ENCODE results near the gene SREBF1.
A peak's percentile ranks its signal among the peaks of the same experiment; 100 is the strongest.

SREBF1 gene

DNA sequence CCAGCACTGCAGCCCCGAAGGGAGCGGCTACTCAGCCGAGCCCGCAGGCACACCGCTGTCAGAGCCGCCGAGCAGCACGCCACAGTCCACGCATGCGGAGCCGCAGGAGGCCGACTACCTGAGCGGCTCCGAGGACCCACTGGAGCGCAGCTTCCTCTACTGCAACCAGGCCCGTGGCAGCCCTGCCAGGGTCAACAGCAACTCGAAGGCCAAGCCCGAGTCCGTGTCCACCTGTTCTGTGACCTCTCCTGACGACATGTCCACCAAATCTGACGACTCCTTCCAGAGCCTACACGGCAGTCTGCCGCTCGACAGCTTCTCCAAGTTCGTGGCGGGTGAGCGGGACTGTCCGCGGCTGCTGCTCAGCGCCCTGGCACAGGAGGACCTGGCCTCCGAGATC, 42.4 kb downstream of the SREBF1 start:
- DNase-seq (ENCODE audit: low spot score): no peak

GRCh38 chr17:17793378-17794214, 43.2 kb downstream of the SREBF1 start:
- DNase-seq (ENCODE audit: low spot score): no peak

GRCh38 chr17:17792551-17793377, 44.0 kb downstream of the SREBF1 start:
- peak; percentile 70 for DNase-seq (ENCODE audit: low spot score)

DNA sequence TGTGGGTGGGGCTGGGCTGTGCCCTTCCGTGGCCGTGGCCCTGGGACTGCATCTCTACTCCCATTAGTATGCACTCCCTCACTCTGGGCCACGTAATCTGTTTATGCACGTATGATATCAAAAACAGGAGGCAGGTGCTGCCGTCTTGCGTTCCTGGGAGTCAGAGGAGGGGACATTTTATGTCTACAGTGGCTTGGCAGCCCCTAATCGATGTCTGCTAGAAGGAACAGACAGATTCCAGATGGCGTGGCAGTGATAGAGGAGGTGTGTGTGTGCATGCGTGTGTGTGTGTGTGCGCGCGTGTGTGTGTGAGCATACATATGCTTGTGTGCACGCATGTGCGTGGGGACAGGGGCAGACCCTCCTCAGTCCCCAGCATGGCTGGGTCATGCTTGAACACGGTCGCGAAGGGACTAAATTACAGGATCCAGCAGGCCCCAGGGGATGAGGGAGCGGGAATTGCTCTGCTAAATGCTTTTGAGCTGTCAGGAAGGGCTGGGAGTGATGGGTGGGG, 44.7 kb downstream of the SREBF1 start:
- DNase-seq (ENCODE audit: low spot score): no peak

- no peak for DNase-seq (ENCODE audit: low spot score)
These were observed 45.9 kb downstream of the SREBF1 start for GRCh38 chr17:17790637-17791464.

DNA sequence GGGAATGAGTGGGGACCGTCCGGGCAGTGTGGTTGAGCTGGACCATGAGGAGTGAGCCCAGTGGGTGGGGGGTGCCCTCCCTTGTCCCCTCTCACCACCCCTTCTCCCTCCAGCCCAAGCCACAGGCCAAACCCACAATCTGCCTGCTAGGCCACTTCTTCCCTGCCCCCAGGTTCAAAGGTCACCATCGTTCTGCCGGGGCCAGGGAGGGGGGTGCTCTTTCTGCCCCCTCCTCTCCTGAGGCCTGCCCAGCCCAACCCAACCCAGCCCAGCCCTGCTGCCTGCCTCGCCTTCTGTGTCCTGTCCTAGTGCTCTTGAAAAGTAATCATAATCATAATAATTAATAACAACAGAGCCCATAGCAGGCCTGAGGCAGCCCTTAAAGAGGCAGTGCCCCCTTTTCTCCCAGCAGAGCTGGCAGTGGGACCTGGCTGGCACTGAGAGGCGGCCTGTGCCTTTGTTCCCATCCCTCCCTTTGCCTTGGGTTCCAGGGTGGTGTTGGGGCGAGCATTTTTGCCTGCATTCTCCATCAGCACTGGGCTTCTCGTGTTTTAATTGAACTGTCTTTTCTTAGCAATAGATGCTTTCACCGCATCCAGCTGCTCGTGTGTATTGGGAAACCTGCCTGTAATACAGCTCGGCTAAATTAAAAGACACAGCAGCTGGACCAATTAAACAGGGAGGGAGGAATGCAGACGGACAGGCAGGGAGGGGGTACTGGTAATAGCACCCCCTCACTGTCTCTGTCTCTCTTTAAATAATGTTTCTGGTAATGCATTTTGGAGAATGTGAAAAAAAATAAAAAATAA, 46.8 kb downstream of the SREBF1 start:
- no peak for DNase-seq (ENCODE audit: low spot score)

DNA sequence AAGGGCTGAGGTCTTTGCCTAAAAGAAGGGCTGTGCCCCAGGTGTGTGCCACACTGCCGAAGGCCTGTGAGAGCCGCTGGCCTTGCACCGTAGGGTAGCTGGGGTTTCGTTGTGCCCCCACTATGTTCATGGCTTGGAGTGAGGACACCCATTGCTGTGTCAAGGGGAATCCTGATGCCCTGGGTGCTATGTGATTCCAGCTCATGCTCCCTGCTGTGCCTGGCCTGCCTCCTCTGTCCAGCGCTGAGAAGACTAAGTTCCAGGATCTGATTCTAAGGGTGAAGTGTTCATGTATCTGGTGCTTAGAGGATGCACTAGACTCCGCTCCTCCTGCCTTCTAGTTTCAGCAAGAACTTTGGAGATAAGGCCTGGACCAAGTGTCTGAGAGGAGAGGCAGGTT, 47.4 kb downstream of the SREBF1 start:
- DNase-seq (ENCODE audit: low spot score): no peak

- no peak for DNase-seq (ENCODE audit: low spot score)
These were observed 47.8 kb downstream of the SREBF1 start for GRCh38 chr17:17788967-17789366.

DNA sequence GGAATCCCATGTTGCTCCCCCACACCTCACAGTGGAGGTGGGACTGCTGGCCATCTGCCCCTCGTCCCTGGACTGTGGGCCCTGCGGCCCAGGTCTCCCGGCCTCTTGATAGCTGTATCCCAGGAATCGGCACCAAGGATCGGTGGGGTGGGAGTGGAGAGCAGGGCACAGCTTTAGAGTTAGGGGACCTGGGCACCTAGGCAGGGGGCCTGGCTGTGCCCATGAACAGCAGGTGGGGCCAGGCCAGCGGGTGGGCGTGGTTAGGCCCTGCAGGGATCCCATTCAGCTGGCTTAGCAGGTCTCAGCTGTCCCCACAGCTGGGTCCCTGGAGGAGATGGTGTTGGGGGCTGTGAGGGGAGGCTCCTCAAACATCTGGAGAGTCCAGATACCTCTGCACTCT, 49.2 kb downstream of the SREBF1 start:
- no peak for DNase-seq (ENCODE audit: low spot score)

DNA sequence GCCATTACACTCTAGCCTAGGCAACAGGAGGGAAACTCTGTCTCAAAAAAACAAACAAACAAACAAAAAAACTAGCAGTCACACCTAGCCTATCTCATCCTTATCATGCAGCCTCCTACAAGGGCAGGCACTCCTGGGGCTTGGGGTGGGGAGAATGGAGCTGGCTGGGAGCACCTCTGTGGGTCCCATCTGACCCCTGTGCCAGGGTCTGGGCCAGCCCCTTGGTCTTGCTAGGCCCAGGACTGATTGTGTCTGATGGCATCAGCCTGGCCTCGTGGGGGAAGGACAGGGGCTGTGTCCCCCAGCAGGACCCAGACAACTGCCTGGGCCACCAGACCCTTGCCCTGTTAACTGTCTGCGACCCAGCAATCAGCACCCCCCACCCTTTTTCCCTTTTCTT, 49.8 kb downstream of the SREBF1 start:
- no peak for DNase-seq (ENCODE audit: low spot score)

DNA sequence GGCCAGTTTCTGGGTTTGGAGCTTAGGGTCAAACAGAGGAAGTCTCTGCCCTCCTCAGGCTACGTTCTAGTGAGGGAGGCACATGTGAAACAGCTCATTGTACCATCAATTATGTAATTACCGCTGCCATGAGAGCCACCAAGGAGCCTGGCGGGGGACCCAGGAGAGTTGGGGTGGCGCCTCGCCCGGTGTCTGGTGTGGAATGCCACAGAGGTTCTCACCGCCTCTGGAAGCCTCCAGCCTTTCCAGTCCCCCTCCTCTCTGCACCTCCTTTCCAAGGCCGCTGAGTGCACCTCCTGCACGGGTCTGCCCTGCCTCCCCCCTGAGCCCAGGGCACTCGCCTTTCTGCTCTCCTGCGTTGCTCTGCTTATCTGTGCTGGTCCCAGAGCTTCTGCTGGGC, 51.4 kb downstream of the SREBF1 start:
- DNase-seq (ENCODE audit: low spot score): no peak

DNA sequence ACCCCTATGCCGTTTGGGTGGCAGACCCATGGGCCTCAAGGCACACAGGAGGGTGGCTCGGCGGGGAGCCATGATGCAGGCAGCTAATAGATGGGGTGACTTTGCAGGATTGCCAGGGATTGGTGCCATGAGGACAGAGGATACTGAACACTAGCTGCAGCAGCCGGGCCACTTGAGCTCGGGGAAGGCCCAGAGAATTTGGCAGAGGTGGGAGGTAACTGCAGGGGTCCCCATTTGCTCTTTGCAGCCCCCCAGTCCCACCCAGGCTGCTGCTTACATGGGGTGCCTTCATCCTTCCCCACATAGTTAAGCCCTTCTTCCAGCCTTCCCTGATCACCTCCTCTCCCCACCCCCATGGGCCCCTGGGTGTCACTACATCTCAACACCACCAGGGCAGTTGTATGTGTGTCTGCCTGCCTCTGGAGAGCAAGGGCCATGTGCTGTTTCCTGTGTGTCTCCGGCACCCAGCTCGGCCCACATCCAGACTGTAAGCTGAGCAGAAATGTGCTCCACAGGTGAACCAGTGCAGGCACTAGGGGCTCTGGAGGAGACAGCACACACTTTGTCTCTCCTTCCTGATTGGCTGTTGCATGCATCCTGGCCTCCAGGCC, 52.0 kb downstream of the SREBF1 start:
- peak; percentile 29 for DNase-seq (ENCODE audit: low spot score)

- peak; percentile 50 for DNase-seq (ENCODE audit: low spot score)
These were observed 52.7 kb downstream of the SREBF1 start for GRCh38 chr17:17783825-17784656.

DNA sequence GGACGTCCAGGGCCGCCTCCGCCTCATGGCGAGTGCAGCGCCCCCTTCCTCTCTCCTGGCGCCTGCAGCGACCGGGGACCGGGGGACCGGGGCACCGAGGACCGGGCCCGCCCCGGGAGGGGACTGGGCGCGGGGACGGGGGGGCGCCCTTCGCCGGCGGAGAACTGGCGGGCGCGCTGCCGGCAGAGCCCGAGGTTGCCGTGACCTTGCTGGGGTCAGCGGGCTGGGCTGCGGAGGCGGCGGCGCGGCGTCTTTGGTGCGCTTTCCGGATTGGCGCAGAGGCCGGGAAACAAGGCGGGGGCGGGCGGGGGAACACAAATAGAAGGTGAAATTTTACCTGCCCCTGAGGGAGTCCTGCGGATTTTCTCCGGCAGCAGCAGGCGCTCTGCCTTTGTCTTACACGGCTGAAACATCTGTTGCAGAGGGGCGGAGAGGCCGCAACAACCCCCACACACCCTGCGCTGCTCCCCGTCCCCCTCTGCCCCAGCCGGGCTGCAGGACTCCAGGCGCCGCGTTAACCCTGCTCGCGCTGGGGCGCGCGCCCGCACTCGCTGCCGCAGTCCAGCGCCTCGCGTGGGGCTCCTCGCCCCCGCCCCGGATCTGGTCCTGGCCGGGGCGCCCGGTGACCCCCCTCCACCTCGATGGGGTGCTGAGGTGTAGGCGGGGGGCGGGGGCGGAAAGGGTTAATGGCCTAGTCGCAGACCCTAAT, 53.5 kb downstream of the SREBF1 start:
- DNase-seq (ENCODE audit: low spot score): peak; percentile 37

GRCh38 chr17:17782523-17783115, 54.2 kb downstream of the SREBF1 start:
- peak; percentile 13 for DNase-seq (ENCODE audit: low spot score)

DNA sequence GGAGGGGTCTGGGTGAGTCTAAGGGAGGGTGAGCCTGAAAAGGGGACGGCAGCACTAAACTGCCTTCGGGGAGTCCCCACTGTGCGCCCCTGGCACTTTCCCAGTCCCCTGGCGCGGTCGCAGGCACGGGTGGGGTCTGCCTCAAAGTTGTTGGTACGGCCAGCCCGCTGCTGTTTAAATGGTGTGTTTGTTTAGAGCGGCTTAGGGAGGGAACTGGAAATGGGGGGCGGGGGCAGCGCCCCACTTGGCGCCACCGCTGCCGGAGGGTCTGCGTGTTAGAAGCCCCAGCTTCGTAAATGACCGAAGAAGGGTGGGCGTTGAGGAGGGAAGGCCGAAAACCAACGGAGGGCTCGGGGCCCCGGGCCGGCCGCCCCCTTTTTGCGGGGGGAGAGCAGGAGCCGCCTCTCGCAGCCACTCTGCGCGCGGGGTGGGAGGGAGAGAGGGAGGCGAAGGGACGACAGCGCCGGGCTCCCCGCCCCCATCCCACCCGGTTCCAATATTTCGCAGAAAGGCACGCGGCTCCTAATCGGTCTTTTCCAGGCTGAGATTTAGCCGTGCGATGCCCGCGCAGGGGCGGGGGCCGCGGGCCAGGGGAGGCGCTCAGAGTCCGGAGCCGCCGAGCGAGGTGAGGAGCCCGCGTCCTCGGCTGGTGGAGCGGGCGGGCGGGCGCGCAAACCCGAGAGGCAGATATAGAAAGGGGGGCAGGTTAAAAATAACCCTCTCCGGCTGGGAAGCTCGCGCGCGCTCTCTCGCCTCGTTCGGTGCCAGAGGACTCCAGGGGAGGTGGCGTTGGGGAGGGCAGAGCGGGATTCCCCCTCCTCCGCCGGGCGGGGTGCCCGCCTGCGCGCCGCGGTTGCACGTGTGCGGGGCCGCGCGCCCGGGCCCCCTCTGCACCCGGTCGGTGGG, 54.9 kb downstream of the SREBF1 start:
- peak; percentile 29 for DNase-seq (ENCODE audit: low spot score)

DNA sequence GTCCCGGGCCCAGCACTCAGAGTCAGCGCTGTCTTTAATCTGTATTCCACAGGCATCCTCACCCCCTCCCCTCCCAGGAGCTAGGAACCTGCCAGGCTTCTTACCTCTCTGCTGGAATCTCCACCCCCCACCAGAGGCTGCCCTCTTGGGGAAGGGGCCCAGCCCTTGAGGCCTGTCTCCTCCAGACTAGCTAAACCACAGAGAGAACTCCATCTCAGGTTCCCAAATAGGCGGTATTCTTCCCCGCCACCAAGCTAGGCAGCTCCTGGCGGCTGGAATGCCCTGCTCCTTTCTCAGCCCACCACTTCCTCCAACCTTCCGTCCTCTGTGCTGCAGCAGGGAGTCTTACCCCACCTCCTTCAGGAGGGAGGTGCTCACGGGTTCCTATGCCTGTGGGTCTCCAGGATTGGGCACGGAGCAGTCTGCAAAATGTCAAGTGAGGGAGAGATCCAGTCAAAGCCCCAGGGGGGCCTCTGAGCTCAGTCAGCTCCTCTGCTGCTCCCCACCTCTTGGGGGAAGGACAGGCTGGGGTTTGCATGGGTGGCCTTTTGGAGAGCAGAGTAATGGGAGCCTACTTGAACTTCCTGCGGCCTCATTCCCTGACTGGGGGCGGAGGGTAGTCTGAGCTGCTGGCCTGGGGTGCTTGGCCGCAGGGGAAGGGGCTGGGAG, 55.7 kb downstream of the SREBF1 start:
- DNase-seq (ENCODE audit: low spot score): peak; percentile 60

All from kidney tubule cell (primary cell).